Sigmoid colon (tissue), 4 donors: ENCODE results near the gene EDNRA.

Experiments
- EP300 ChIP-seq, 4 donors: sonication (generic); formaldehyde crosslinking; IDR thresholded peaks; one replicate each; pipeline ENCODE4 v1.6.1; 2017; ENCODE audit warnings: antibody characterized with exemption in 4 of 4
- TF ChIP-seq, protein P1 (sequence below), 4 experiments: fragments of 450-650 bp in 3 of 4; fragments of 200-600 bp in 1 of 4; IDR thresholded peaks; one replicate each; pipeline ENCODE4 v1.5.1; 2016 to 2019; ENCODE audit warnings: antibody characterized with exemption in 4 of 4, mild to moderate bottlenecking in 3 of 4, moderate library complexity in 2 of 4

DNA sequence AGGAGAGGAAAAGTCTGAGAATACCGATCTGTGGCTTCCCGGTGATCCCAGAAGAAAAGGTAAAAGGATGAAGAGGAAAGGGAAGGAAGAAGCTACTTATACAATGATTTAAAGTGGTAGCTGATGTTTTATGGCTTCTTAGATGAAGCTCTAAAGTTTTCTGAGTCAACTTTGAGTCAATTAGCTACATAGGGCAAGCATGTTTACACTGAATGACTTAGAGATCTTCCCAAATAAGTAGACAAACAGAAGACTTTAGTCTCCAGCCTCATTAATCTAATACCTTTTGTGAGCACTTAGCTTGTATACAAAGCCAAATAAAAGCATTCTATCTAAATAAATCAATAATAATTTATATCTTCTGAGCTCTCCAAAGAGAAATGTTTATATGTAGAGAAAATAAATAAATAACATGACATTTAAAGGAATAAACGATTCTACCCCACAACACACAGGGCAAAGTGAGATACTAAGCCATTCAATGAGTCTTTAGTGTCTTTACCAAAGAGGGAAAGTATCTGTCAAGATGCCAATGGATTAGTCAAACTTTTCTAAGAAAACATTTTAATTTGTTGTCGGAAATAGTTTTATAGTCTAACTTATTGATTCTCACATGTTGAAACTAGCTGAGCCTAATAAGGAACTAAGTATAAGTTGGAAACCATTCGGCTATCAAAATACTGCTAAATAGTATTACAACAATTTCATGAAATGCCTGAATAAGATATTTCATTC, 90.3 kb downstream of the EDNRA start:
- TF ChIP-seq, protein P1, sequence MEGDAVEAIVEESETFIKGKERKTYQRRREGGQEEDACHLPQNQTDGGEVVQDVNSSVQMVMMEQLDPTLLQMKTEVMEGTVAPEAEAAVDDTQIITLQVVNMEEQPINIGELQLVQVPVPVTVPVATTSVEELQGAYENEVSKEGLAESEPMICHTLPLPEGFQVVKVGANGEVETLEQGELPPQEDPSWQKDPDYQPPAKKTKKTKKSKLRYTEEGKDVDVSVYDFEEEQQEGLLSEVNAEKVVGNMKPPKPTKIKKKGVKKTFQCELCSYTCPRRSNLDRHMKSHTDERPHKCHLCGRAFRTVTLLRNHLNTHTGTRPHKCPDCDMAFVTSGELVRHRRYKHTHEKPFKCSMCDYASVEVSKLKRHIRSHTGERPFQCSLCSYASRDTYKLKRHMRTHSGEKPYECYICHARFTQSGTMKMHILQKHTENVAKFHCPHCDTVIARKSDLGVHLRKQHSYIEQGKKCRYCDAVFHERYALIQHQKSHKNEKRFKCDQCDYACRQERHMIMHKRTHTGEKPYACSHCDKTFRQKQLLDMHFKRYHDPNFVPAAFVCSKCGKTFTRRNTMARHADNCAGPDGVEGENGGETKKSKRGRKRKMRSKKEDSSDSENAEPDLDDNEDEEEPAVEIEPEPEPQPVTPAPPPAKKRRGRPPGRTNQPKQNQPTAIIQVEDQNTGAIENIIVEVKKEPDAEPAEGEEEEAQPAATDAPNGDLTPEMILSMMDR (IDR thresholded peaks at IDR 0.05): no peak
- no peak for TF ChIP-seq EP300 (IDR thresholded peaks at IDR 0.05)
